GM23338 (cell line): ENCODE results near the gene KCTD15.

Experiments used
- CTCF ChIP-seq, 2 experiments: fragments of 200-600 bp in 1 of 2; sonication (generic) in 1 of 2; conservative IDR thresholded peaks; 2 replicates each; pipeline versions ENCODE4 v1.5.1 to v1.6.1; 2016 to 2017; ENCODE audit warnings: antibody characterized with exemption in 2 of 2, low read depth in 2 of 2, mild to moderate bottlenecking in 2 of 2, moderate library complexity in 1 of 2
- JUNB ChIP-seq: IDR thresholded peaks from one replicate; pipeline ENCODE4 v1.6.1; 2016; ENCODE audit warnings: antibody characterized with exemption; ENCODE audit not compliant: unreplicated experiment

- TF ChIP-seq CTCF (conservative IDR thresholded peaks at IDR 0.05; ENCODE audit: low read depth in 2 of 2) (peak; percentile 91 to 95), JUNB (no peak)
These were observed 25.1 kb upstream of the KCTD15 start for GRCh38 chr19:33771384-33772101.
